ENCODE results near the gene PPME1. TPM values are rescaled to one million over a fixed set of nuclear protein-coding genes. Genes with fewer than 3 reads are reported as not detected.
A peak's percentile ranks its signal among the peaks of the same experiment; 100 is the strongest.

Gene PPME1
- total RNA-seq, 1 experiment from 2014 or later = 68.3 TPM

DNA sequence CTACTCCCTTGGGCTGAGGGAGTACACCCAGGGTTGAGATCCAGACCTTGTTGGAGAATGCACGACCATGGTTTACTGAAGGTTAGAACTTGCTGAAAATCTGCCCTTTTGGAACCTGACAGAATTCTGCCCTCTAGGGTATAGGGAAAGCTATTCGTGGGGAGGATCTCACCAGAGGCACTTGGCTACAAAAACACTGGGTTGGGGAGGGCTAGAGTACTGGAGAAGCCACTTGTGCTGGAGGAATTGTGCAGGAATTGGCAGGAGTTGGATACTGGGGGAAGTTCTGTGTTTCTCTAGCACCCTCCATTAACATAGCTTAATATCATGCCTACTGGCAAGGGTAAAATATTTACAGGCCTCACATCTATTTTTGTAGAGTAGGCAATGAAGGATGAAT is 55.8 kb downstream of the PPME1 start:
- no TSS peak for BruUV-seq (replicated peaks)
- Histone ChIP-seq H3K4me3 (replicated peaks in 1 of 2; ENCODE audit: low read depth in 1 of 2, low read length in 2 of 2) (no peak overlapping the region), H3K79me2 (ENCODE audit: insufficient read depth, low read length) (peaks cover 12% of the 10 kb centered on the region; the same call in 1 of the 2 replicates), H3K9ac (ENCODE audit: low read length) (no peak overlapping the region), H3K9me3 (ENCODE audit: control insufficient read depth in 1 of 2, insufficient read depth in 1 of 2, low read depth in 1 of 2, low read length in 2 of 2) (no peaks in the 10 kb centered on the region), H3K27me3 (ENCODE audit: insufficient read depth, low read length) (no peaks in the 10 kb centered on the region), H3K27ac (ENCODE audit: low read depth, low read length) (no peak overlapping the region), H3K36me3 (ENCODE audit: control insufficient read depth in 1 of 2, insufficient read depth in 2 of 2, low read length in 2 of 2) (peaks cover 13 to 16% of the 10 kb centered on the region in 2 experiments; a peak in 3 of 4 replicates), H3K4me2 (ENCODE audit: low read length) (no peak overlapping the region), H3K4me1 (ENCODE audit: control insufficient read depth in 1 of 2, insufficient read depth in 2 of 2, low read length in 2 of 2) (no peaks in the 10 kb centered on the region), H2AFZ (ENCODE audit: low read depth, low read length, poor library complexity, severe bottlenecking) (no peak overlapping the region), H3K9me2 (ENCODE audit: insufficient read depth) (no peaks in the 10 kb centered on the region), H4K20me1 (ENCODE audit: insufficient read depth) (no peaks in the 10 kb centered on the region)
- ChIA-PET RAD21 (ENCODE audit: low non-redundant PET in 1 of 2, low total read pairs in 2 of 2, uncharacterized antibody in 2 of 2, unreplicated experiment in 2 of 2) (no interaction called here), POLR2A (no interaction called here), CTCF (no interaction called here)
- no peak; the same call in 1 of the 2 replicates for ATAC-seq
- intact Hi-C loops (cut with micrococcal nuclease) = no loop called here
- DNase-seq (ENCODE audit: low read depth, low spot score) = no peak
- TF ChIP-seq SP1 (IDR thresholded peaks at IDR 0.05; ENCODE audit: low read depth) (no peak), ZFX (IDR thresholded peaks at IDR 0.05) (no peak), ELF1 (IDR thresholded peaks at IDR 0.05; ENCODE audit: borderline replicate concordance, low read depth) (no peak), RAD21 (IDR thresholded peaks at IDR 0.05; ENCODE audit: low read depth) (peak; percentile 32), SRF (IDR thresholded peaks at IDR 0.05; ENCODE audit: low read depth) (no peak), CEBPB (IDR thresholded peaks at IDR 0.05; ENCODE audit: low read depth) (no peak), SIN3A (IDR thresholded peaks at IDR 0.05; ENCODE audit: low read depth) (no peak), MAX (IDR thresholded peaks at IDR 0.05) (no peak), YY1 (IDR thresholded peaks at IDR 0.05; ENCODE audit: extremely low read depth, insufficient replicate concordance, low read depth, low read length) (no peak), EZH2 (IDR thresholded peaks at IDR 0.05) (no peak), POLR2A (IDR thresholded peaks at IDR 0.05; ENCODE audit: borderline replicate concordance, extremely low read depth, insufficient read depth, insufficient read length) (no peak), CBX3 (IDR thresholded peaks at IDR 0.05; ENCODE audit: low read depth) (no peak), ATF3 (IDR thresholded peaks at IDR 0.05) (no peak), CTCF (IDR thresholded peaks at IDR 0.05 in 2 of 3, conservative IDR thresholded peaks at IDR 0.05 in 1 of 3; ENCODE audit: borderline replicate concordance in 1 of 3, insufficient read depth in 1 of 3, low read depth in 2 of 3, low read length in 2 of 3) (peak in 1 of 3 experiments; percentile 6; a peak in 1 of 6 replicates), EZH2phosphoT487 (IDR thresholded peaks at IDR 0.05; ENCODE audit: borderline replicate concordance) (no peak)
